HEK293 (cell line): Measurements from ENCODE around the gene STEAP1B.

ENCODE experiments used
- EGR2 ChIP-seq: fragments of 450-650 bp; formaldehyde crosslinking; IDR thresholded peaks from 2 replicates; pipeline ENCODE4 v1.5.1; 2016; ENCODE audit warnings: low read depth, missing biosample characterization, missing genetic modification characterization
- GLI2 ChIP-seq: fragments of 450-650 bp; formaldehyde crosslinking; IDR thresholded peaks from 2 replicates; pipeline ENCODE4; 2017; ENCODE audit warnings: missing biosample characterization, missing genetic modification characterization, low read depth, borderline replicate concordance
- SETDB1 ChIP-seq: IDR thresholded peaks from one replicate; pipeline ENCODE4 v1.6.1; 2017; ENCODE audit warnings: mild to moderate bottlenecking, low read length, moderate library complexity, mixed read lengths; ENCODE audit not compliant: insufficient read length
- YY1 ChIP-seq: fragments of 450-650 bp; formaldehyde crosslinking; IDR thresholded peaks from 2 replicates; pipeline ENCODE4 v1.5.1; 2018; ENCODE audit warnings: missing biosample characterization, missing genetic modification characterization
- ZIC2 ChIP-seq: fragments of 450-650 bp; formaldehyde crosslinking; IDR thresholded peaks from 2 replicates; pipeline ENCODE4 v1.5.1; 2016; ENCODE audit warnings: missing biosample characterization, missing genetic modification characterization
- ZNF140 ChIP-seq: fragments of 450-650 bp; formaldehyde crosslinking; IDR thresholded peaks from 2 replicates; pipeline ENCODE4 v1.5.1; 2016; ENCODE audit warnings: missing biosample characterization, missing genetic modification characterization
- ZNF184 ChIP-seq: fragments of 450-650 bp; IDR thresholded peaks from 2 replicates; pipeline ENCODE4 v1.5.1; 2018; ENCODE audit warnings: missing biosample characterization, mild to moderate bottlenecking, missing genetic modification characterization
- ZNF274 ChIP-seq, 2 experiments: fragments of 200-500 bp in 1 of 2; fragments of 450-650 bp in 1 of 2; sonication (Bioruptor generic) in 1 of 2; formaldehyde crosslinking in 1 of 2; IDR thresholded peaks; 2 replicates each; pipeline versions ENCODE4 v1.5.1 to v1.6.1; 2014 to 2016; ENCODE audit warnings: borderline replicate concordance in 1 of 2, inconsistent platforms in 1 of 2, low read length in 1 of 2, missing biosample characterization in 1 of 2, missing genetic modification characterization in 1 of 2
- ZNF664 ChIP-seq: fragments of 450-650 bp; formaldehyde crosslinking; IDR thresholded peaks from 2 replicates; pipeline ENCODE4 v1.5.1; 2016; ENCODE audit warnings: missing biosample characterization, missing genetic modification characterization
- TF ChIP-seq, protein P1 (sequence below): fragments of 450-650 bp; formaldehyde crosslinking; IDR thresholded peaks from 2 replicates; pipeline ENCODE4 v1.5.1; 2016; ENCODE audit warnings: missing biosample characterization, missing genetic modification characterization
- TF ChIP-seq, protein P2 (sequence below): fragments of 450-650 bp; formaldehyde crosslinking; IDR thresholded peaks from 2 replicates; pipeline ENCODE4 v1.5.1; 2016; ENCODE audit warnings: missing biosample characterization, missing genetic modification characterization
- TF ChIP-seq, protein P3 (sequence below): fragments of 450-650 bp; formaldehyde crosslinking; IDR thresholded peaks from 2 replicates; pipeline ENCODE4 v1.5.1; 2016; ENCODE audit warnings: missing biosample characterization, missing genetic modification characterization, low read depth
- TF ChIP-seq, protein P4 (sequence below): fragments of 450-650 bp; formaldehyde crosslinking; IDR thresholded peaks from 2 replicates; pipeline ENCODE4 v1.5.1; 2016; ENCODE audit warnings: missing biosample characterization, missing genetic modification characterization
- TF ChIP-seq, protein P5 (sequence below): fragments of 450-650 bp; formaldehyde crosslinking; optimal IDR thresholded peaks from 2 replicates; pipeline ENCODE3; 2016; ENCODE audit warnings: missing biosample characterization, mild to moderate bottlenecking, missing genetic modification characterization

DNA sequence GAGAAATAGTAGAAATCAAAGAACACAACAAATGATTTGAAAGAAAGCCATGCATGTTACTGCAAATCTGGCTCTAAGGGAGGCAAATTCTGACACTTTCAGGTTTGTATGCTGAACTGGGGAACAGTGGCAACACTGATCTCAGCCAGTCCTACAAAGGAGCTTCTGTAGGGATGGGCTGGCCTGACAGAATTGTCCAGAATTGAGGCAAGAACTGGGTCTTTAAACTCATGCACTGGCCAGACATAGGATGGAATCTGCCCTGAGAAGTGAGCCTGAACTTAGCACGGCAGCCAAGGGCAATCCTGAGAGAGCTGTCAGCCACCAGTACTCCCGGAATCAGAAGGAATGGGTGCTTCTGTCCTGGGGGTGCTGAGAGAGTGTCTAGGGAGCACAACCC is 72.1 kb downstream of the STEAP1B start:
- TF ChIP-seq, protein P1, sequence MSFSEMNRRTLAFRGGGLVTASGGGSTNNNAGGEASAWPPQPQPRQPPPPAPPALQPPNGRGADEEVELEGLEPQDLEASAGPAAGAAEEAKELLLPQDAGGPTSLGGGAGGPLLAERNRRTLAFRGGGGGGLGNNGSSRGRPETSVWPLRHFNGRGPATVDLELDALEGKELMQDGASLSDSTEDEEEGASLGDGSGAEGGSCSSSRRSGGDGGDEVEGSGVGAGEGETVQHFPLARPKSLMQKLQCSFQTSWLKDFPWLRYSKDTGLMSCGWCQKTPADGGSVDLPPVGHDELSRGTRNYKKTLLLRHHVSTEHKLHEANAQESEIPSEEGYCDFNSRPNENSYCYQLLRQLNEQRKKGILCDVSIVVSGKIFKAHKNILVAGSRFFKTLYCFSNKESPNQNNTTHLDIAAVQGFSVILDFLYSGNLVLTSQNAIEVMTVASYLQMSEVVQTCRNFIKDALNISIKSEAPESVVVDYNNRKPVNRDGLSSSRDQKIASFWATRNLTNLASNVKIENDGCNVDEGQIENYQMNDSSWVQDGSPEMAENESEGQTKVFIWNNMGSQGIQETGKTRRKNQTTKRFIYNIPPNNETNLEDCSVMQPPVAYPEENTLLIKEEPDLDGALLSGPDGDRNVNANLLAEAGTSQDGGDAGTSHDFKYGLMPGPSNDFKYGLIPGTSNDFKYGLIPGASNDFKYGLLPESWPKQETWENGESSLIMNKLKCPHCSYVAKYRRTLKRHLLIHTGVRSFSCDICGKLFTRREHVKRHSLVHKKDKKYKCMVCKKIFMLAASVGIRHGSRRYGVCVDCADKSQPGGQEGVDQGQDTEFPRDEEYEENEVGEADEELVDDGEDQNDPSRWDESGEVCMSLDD (tag by site-specific recombination): no peak
- no peak for TF ChIP-seq ZNF664
- TF ChIP-seq, protein P2, sequence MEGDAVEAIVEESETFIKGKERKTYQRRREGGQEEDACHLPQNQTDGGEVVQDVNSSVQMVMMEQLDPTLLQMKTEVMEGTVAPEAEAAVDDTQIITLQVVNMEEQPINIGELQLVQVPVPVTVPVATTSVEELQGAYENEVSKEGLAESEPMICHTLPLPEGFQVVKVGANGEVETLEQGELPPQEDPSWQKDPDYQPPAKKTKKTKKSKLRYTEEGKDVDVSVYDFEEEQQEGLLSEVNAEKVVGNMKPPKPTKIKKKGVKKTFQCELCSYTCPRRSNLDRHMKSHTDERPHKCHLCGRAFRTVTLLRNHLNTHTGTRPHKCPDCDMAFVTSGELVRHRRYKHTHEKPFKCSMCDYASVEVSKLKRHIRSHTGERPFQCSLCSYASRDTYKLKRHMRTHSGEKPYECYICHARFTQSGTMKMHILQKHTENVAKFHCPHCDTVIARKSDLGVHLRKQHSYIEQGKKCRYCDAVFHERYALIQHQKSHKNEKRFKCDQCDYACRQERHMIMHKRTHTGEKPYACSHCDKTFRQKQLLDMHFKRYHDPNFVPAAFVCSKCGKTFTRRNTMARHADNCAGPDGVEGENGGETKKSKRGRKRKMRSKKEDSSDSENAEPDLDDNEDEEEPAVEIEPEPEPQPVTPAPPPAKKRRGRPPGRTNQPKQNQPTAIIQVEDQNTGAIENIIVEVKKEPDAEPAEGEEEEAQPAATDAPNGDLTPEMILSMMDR (tag by site-specific recombination): no peak
- no peak for TF ChIP-seq ZNF274 (IDR thresholded peaks at IDR 0.05; ENCODE audit: low read length)
- no peak for TF ChIP-seq ZNF274 (tag by site-specific recombination; IDR thresholded peaks at IDR 0.05; ENCODE audit: borderline replicate concordance)
- TF ChIP-seq SETDB1: no peak
- TF ChIP-seq, protein P3, sequence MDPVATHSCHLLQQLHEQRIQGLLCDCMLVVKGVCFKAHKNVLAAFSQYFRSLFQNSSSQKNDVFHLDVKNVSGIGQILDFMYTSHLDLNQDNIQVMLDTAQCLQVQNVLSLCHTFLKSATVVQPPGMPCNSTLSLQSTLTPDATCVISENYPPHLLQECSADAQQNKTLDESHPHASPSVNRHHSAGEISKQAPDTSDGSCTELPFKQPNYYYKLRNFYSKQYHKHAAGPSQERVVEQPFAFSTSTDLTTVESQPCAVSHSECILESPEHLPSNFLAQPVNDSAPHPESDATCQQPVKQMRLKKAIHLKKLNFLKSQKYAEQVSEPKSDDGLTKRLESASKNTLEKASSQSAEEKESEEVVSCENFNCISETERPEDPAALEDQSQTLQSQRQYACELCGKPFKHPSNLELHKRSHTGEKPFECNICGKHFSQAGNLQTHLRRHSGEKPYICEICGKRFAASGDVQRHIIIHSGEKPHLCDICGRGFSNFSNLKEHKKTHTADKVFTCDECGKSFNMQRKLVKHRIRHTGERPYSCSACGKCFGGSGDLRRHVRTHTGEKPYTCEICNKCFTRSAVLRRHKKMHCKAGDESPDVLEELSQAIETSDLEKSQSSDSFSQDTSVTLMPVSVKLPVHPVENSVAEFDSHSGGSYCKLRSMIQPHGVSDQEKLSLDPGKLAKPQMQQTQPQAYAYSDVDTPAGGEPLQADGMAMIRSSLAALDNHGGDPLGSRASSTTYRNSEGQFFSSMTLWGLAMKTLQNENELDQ (tag by site-specific recombination): no peak
- TF ChIP-seq YY1 (tag by site-specific recombination): no peak
- TF ChIP-seq, protein P4, sequence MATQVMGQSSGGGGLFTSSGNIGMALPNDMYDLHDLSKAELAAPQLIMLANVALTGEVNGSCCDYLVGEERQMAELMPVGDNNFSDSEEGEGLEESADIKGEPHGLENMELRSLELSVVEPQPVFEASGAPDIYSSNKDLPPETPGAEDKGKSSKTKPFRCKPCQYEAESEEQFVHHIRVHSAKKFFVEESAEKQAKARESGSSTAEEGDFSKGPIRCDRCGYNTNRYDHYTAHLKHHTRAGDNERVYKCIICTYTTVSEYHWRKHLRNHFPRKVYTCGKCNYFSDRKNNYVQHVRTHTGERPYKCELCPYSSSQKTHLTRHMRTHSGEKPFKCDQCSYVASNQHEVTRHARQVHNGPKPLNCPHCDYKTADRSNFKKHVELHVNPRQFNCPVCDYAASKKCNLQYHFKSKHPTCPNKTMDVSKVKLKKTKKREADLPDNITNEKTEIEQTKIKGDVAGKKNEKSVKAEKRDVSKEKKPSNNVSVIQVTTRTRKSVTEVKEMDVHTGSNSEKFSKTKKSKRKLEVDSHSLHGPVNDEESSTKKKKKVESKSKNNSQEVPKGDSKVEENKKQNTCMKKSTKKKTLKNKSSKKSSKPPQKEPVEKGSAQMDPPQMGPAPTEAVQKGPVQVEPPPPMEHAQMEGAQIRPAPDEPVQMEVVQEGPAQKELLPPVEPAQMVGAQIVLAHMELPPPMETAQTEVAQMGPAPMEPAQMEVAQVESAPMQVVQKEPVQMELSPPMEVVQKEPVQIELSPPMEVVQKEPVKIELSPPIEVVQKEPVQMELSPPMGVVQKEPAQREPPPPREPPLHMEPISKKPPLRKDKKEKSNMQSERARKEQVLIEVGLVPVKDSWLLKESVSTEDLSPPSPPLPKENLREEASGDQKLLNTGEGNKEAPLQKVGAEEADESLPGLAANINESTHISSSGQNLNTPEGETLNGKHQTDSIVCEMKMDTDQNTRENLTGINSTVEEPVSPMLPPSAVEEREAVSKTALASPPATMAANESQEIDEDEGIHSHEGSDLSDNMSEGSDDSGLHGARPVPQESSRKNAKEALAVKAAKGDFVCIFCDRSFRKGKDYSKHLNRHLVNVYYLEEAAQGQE: no peak
- TF ChIP-seq, protein P5, sequence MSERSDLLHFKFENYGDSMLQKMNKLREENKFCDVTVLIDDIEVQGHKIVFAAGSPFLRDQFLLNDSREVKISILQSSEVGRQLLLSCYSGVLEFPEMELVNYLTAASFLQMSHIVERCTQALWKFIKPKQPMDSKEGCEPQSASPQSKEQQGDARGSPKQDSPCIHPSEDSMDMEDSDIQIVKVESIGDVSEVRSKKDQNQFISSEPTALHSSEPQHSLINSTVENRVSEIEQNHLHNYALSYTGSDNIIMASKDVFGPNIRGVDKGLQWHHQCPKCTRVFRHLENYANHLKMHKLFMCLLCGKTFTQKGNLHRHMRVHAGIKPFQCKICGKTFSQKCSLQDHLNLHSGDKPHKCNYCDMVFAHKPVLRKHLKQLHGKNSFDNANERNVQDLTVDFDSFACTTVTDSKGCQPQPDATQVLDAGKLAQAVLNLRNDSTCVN (tag by site-specific recombination): no peak
- TF ChIP-seq GLI2 (tag by site-specific recombination): no peak
- TF ChIP-seq EGR2 (tag by site-specific recombination): no peak
- no peak for TF ChIP-seq ZIC2 (tag by site-specific recombination)
- no peak for TF ChIP-seq ZNF184 (tag by site-specific recombination)
- TF ChIP-seq ZNF140 (tag by site-specific recombination): no peak
